Fibroblast of lung (primary cell): Measurements from ENCODE around the gene RERE. TPM values are rescaled to one million over a fixed set of nuclear protein-coding genes. Genes with fewer than 3 reads are reported as not detected.

Experiments
- DNase-seq, 2 donors: peaks; one replicate each; pipeline versions ENCODE4 v3.0.0 to v3.0.0-alpha.2; 2010; ENCODE audit warnings: low read depth in 2 of 2
- H2AFZ ChIP-seq: 2 replicates; pipeline ENCODE4 v1.5.1; 2012; ENCODE audit warnings: low read length, control low read depth, inconsistent platforms
- H3K27ac ChIP-seq: 2 replicates; pipeline ENCODE4 v1.5.1; 2011; ENCODE audit warnings: low read length, control low read depth; ENCODE audit not compliant: insufficient read depth
- H3K27me3 ChIP-seq: 2 replicates; pipeline ENCODE4 v1.5.1; 2011; ENCODE audit warnings: mild to moderate bottlenecking, low read length; ENCODE audit not compliant: control insufficient read depth, insufficient read depth
- H3K36me3 ChIP-seq: 2 replicates; pipeline ENCODE4 v1.5.1; 2011; ENCODE audit warnings: low read length; ENCODE audit not compliant: control insufficient read depth, insufficient read depth
- H3K4me1 ChIP-seq: 2 replicates; pipeline ENCODE4 v1.5.1; 2011; ENCODE audit warnings: low read length; ENCODE audit not compliant: control insufficient read depth, insufficient read depth; ENCODE audit errors: extremely low read depth
- H3K4me2 ChIP-seq: 2 replicates; pipeline ENCODE4 v1.5.1; 2011; ENCODE audit warnings: low read length, control low read depth; ENCODE audit not compliant: insufficient read depth; ENCODE audit errors: extremely low read depth
- H3K4me3 ChIP-seq, 4 experiments: fragments of 200-600 bp in 1 of 4; sonication (generic) in 1 of 4; replicated peaks in 1 of 4; 2 replicates each; pipeline ENCODE4 v1.5.1; 2011 to 2016; ENCODE audit warnings: low read length in 4 of 4, low read depth in 3 of 4, mild to moderate bottlenecking in 3 of 4, control low read depth in 2 of 4, inconsistent platforms in 1 of 4, mixed read lengths in 1 of 4; ENCODE audit not compliant: insufficient read depth in 1 of 4; ENCODE audit errors: control extremely low read depth in 1 of 4
- H3K79me2 ChIP-seq: 2 replicates; pipeline ENCODE4 v1.5.1; 2012; ENCODE audit warnings: mild to moderate bottlenecking, low read length, inconsistent platforms; ENCODE audit not compliant: control insufficient read depth, insufficient read depth
- H3K9ac ChIP-seq: 2 replicates; pipeline ENCODE4 v1.5.1; 2011; ENCODE audit warnings: mild to moderate bottlenecking, low read length, control low read depth; ENCODE audit not compliant: insufficient read depth
- H3K9me3 ChIP-seq: 2 replicates; pipeline ENCODE4 v1.5.1; 2012; ENCODE audit warnings: low read depth, low read length; ENCODE audit not compliant: control insufficient read depth, insufficient read depth
- H4K20me1 ChIP-seq: 2 replicates; pipeline ENCODE4 v1.5.1; 2011; ENCODE audit warnings: low read length; ENCODE audit not compliant: control insufficient read depth, insufficient read depth; ENCODE audit errors: extremely low read depth
- CTCF ChIP-seq, 2 donors: IDR thresholded peaks in 1 of 2; conservative IDR thresholded peaks in 1 of 2; 1 replicate in 1 of 2; 2 replicates in 1 of 2; pipeline ENCODE4 v1.5.1; 2011 to 2012; ENCODE audit warnings: low read length in 2 of 2, control low read depth in 1 of 2, inconsistent platforms in 1 of 2, low read depth in 1 of 2, mild to moderate bottlenecking in 1 of 2
- EZH2 ChIP-seq: IDR thresholded peaks from 2 replicates; pipeline ENCODE4 v1.5.1; 2012; ENCODE audit warnings: low read length, control low read depth, mild to moderate bottlenecking; ENCODE audit errors: missing control alignments
- polyA plus RNA-seq, 2 donors: library from polyadenylated mRNA; depleted of rRNA in 1 of 2; stranded (reverse) in 1 of 2; unstranded in 1 of 2; fragments of >200 nt; gene quantifications; 2 replicates each; pipeline ENCODE4 v1.2.1, GENCODE V29; 2011 to 2012; ENCODE audit warnings: missing spikeins in 1 of 2
- total RNA-seq: library from RNA; depleted of rRNA; stranded (reverse); fragments of >200 nt; gene quantifications from 2 replicates; pipeline ENCODE4 v1.2.1, GENCODE V29; 2014

RERE gene
- total and polyA plus RNA-seq, 2 donors (not counting 1 experiment from before 2014, with no cell fraction given), result 3.7 to 51.0 TPM

DNA sequence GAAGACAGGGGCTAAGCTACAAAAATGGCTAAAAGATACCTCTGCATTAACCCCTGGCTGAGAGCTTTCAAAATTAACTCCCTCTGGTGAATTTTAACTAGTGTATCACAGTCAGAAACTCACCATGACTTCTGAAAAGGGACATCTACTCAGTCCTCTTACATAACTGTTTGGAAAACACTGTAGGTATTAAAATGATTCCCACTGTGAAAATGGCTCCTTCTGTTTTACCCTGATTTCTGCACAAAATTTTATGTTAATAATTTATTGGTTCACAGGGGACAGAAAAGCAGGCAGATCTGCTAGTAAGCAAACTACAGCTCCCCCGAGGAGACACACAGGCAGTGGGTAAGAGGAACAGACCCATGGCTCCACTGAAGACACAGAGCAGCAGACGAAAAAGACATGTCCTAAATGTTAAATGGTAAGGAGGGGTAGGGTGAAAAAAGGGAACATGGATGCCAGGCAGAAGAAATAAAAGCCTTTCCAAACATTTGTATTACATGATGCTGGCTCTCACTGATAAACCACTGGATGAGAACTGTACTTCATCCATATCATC is 387.8 kb downstream of the RERE start:
- no peak overlapping the region for H2AFZ ChIP-seq
- TF ChIP-seq CTCF (conservative IDR thresholded peaks at IDR 0.05 in 1 of 2, IDR thresholded peaks at IDR 0.05 in 1 of 2; ENCODE audit: low read depth in 1 of 2, low read length in 2 of 2) (no peak), EZH2 (no peak)

GRCh38 chr1:8428441-8428840 is 389.0 kb downstream of the RERE start:
- no peak for DNase-seq
- no peaks in the 10 kb centered on the region for H4K20me1 ChIP-seq
- TF ChIP-seq EZH2 (no peak), CTCF (conservative IDR thresholded peaks at IDR 0.05 in 1 of 2, IDR thresholded peaks at IDR 0.05 in 1 of 2; ENCODE audit: low read depth in 1 of 2, low read length in 2 of 2) (no peak)

More for the DNA sequence above, 387.8 kb downstream of the RERE start:
- H3K4me3 ChIP-seq, result no peak overlapping the region
- no peaks in the 10 kb centered on the region for H3K9me3 ChIP-seq
- peaks cover 2% of the 10 kb centered on the region for H3K4me1 ChIP-seq
- H3K27ac ChIP-seq, result no peak overlapping the region
- no peak overlapping the region for H3K9ac ChIP-seq
- no peaks in the 10 kb centered on the region for H3K79me2 ChIP-seq
- no peak overlapping the region for H3K4me2 ChIP-seq
- H4K20me1 ChIP-seq, result no peaks in the 10 kb centered on the region
- DNase-seq, result no peak
- no peaks in the 10 kb centered on the region for H3K27me3 ChIP-seq
- H3K36me3 ChIP-seq, result no peaks in the 10 kb centered on the region

GRCh38 chr1:8427986-8428385 is 389.5 kb downstream of the RERE start:
- Histone ChIP-seq H3K27ac (no peak overlapping the region), H3K36me3 (no peaks in the 10 kb centered on the region), H3K4me3 (no peak overlapping the region), H3K4me2 (no peak overlapping the region), H3K9me3 (no peaks in the 10 kb centered on the region), H3K9ac (no peak overlapping the region), H4K20me1 (no peaks in the 10 kb centered on the region), H3K79me2 (peaks cover 4% of the 10 kb centered on the region), H2AFZ (no peak overlapping the region), H3K4me1 (peaks cover 5% of the 10 kb centered on the region), H3K27me3 (no peaks in the 10 kb centered on the region)
- TF ChIP-seq CTCF (conservative IDR thresholded peaks at IDR 0.05 in 1 of 2, IDR thresholded peaks at IDR 0.05 in 1 of 2; ENCODE audit: low read depth in 1 of 2, low read length in 2 of 2) (no peak), EZH2 (no peak)
- no peak for DNase-seq

More at GRCh38 chr1:8428441-8428840, 389.0 kb downstream of the RERE start:
- H3K27me3 ChIP-seq, result no peaks in the 10 kb centered on the region
- no peak overlapping the region for H3K27ac ChIP-seq
- H3K36me3 ChIP-seq, result no peaks in the 10 kb centered on the region
- H2AFZ ChIP-seq, result no peak overlapping the region
- no peaks in the 10 kb centered on the region for H3K9me3 ChIP-seq
- H3K4me3 ChIP-seq, result no peak overlapping the region
- no peak overlapping the region for H3K9ac ChIP-seq
- H3K4me2 ChIP-seq, result no peak overlapping the region
- H3K4me1 ChIP-seq, result peaks cover 5% of the 10 kb centered on the region
- no peaks in the 10 kb centered on the region for H3K79me2 ChIP-seq
